A549 (cell line): Measurements from ENCODE around the gene ADAMTS12. TPM values are rescaled to one million over a fixed set of nuclear protein-coding genes. Genes with fewer than 3 reads are reported as not detected.

Experiments used
- ATAC-seq, 2 experiments: fragments of 200-7000 bp in 1 of 2; fragments of >200 bp in 1 of 2; cut with Nextera tagmentation in 1 of 2; cut with Tn5 transposase in 1 of 2; 3 replicates each; pipeline versions ENCODE4 v1.8.0 to v1.9.1; 2018 to 2020; ENCODE audit warnings: mild to moderate bottlenecking in 1 of 2, moderate library complexity in 1 of 2
- CTCF ChIA-PET: fragments of 300-600 bp; sonication (Branson Sonifier 250); formaldehyde crosslinking; extraction: SDS; loops from one replicate; lab custom pipeline; 2021; ENCODE audit warnings: antibody characterized with exemption, inconsistent platforms; lab: Yijun Ruan, JAX
- POLR2A ChIA-PET: fragments of 350-600 bp; formaldehyde crosslinking; extraction: SDS; loops from one replicate; lab custom pipeline; 2021; ENCODE audit warnings: antibody characterized with exemption, inconsistent platforms; lab: Yijun Ruan, JAX
- DNase-seq, 2 experiments: peaks; one replicate each; pipeline versions ENCODE4 v3.0.0 to v3.0.0-alpha.2; 2011 to 2016; ENCODE audit warnings: low read depth in 1 of 2, low spot score in 1 of 2
- FAIRE-seq: peaks from 2 replicates; lab custom pipeline; 2011; peaks lifted over from hg19 to GRCh38; lab: Jason Lieb, UNC
- H3K27ac ChIP-seq, 2 experiments: fragments of >200 bp; sonication (Bioruptor Twin); formaldehyde crosslinking; 3 replicates each; pipeline ENCODE4 v1.5.1; 2016 to 2017
- H3K4me1 ChIP-seq: fragments of >200 bp; sonication (Bioruptor Twin); formaldehyde crosslinking; 3 replicates; pipeline ENCODE4 v1.6.1; 2016
- H3K4me2 ChIP-seq: fragments of >200 bp; sonication (Bioruptor Twin); formaldehyde crosslinking; 3 replicates; pipeline ENCODE4 v1.6.1; 2016
- H3K4me3 ChIP-seq: fragments of >200 bp; sonication (Bioruptor Twin); formaldehyde crosslinking; 3 replicates; pipeline ENCODE4 v1.5.1; 2016
- H3K9me3 ChIP-seq: fragments of >200 bp; sonication (Bioruptor Twin); formaldehyde crosslinking; 3 replicates; pipeline ENCODE4 v1.6.1; 2016
- CBX2 ChIP-seq: fragments of 200-600 bp; sonication (generic); IDR thresholded peaks from 2 replicates; pipeline ENCODE4 v1.6.1; 2016; ENCODE audit warnings: low read depth, mild to moderate bottlenecking, borderline replicate concordance
- CHD2 ChIP-seq: fragments of 150-350 bp; IDR thresholded peaks from 2 replicates; pipeline ENCODE4 v1.6.1; 2014; ENCODE audit warnings: low read length; ENCODE audit not compliant: partially characterized antibody
- CTCF ChIP-seq: fragments of >200 bp; sonication (Bioruptor Twin); formaldehyde crosslinking; IDR thresholded peaks from 3 replicates; pipeline ENCODE4 v1.5.1; 2016
- ELK1 ChIP-seq: fragments of 150-350 bp; IDR thresholded peaks from 2 replicates; pipeline ENCODE4 v1.6.1; 2014; ENCODE audit warnings: low read depth, mild to moderate bottlenecking, low read length
- GATA3 ChIP-seq: IDR thresholded peaks from 2 replicates; pipeline ENCODE4 v1.6.1; 2012; ENCODE audit warnings: borderline replicate concordance
- HDAC2 ChIP-seq: fragments of 200-600 bp; sonication (generic); IDR thresholded peaks from 2 replicates; pipeline ENCODE4 v1.6.1; 2016
- HES2 ChIP-seq: fragments of >200 bp; sonication (Bioruptor Twin); formaldehyde crosslinking; IDR thresholded peaks from 2 replicates; pipeline ENCODE4 v1.6.1; 2016
- KDM1A ChIP-seq: fragments of 200-600 bp; sonication (generic); IDR thresholded peaks from 2 replicates; pipeline ENCODE4 v1.6.1; 2016; ENCODE audit warnings: low read depth, mild to moderate bottlenecking
- KDM5A ChIP-seq: fragments of 200-600 bp; sonication (generic); IDR thresholded peaks from 2 replicates; pipeline ENCODE4 v1.6.1; 2016; ENCODE audit warnings: antibody characterized with exemption, mild to moderate bottlenecking
- PBX3 ChIP-seq: IDR thresholded peaks from 2 replicates; pipeline ENCODE4 v1.6.1; 2012
- RAD21 ChIP-seq, 2 experiments: fragments of >200 bp in 1 of 2; sonication (Bioruptor Twin) in 1 of 2; formaldehyde crosslinking in 1 of 2; IDR thresholded peaks in 1 of 2; conservative IDR thresholded peaks in 1 of 2; 2 replicates in 1 of 2; 3 replicates in 1 of 2; pipeline ENCODE4 v1.6.1; 2012 to 2018; ENCODE audit warnings: inconsistent platforms in 1 of 2
- RCOR1 ChIP-seq: fragments of 150-350 bp; IDR thresholded peaks from 2 replicates; pipeline ENCODE4 v1.6.1; 2014; ENCODE audit warnings: antibody characterized with exemption, low read length, low read depth
- REST ChIP-seq: fragments of 200-600 bp; sonication (generic); IDR thresholded peaks from 2 replicates; pipeline ENCODE4 v1.6.1; 2016; ENCODE audit warnings: antibody characterized with exemption, mild to moderate bottlenecking, moderate library complexity
- SREBF2 ChIP-seq: fragments of 450-650 bp; IDR thresholded peaks from 2 replicates; pipeline ENCODE4 v1.6.1; 2014; ENCODE audit warnings: mild to moderate bottlenecking, moderate library complexity
- ZFP36 ChIP-seq: fragments of 450-650 bp; IDR thresholded peaks from 2 replicates; pipeline ENCODE4 v1.6.1; 2014; ENCODE audit warnings: borderline replicate concordance; ENCODE audit not compliant: partially characterized antibody
- ZNF302 ChIP-seq: fragments of 250-450 bp; sonication (Bioruptor Pico); IDR thresholded peaks from 2 replicates; pipeline ENCODE4 v1.9.0; 2021; ENCODE audit warnings: inconsistent platforms, mild to moderate bottlenecking, moderate library complexity
- WGBS: methylation state at CpG from one replicate; pipeline ENCODE4 v1.1.6; 2017; ENCODE audit errors: missing lambda C conversion rate; 5-methylcytosine and 5-hydroxymethylcytosine counted together
- polyA plus RNA-seq, 4 experiments: library from polyadenylated mRNA; depleted of rRNA in 3 of 4; stranded (reverse); fragments of >200 nt; fragmentation: RNase III in 1 of 4; extraction: RNeasy Plus Mini Kit Qiagen cat#74134 plus additional on column Dnase treatment in 1 of 4; gene quantifications; 2 replicates in 3 of 4; 3 replicates in 1 of 4; pipeline ENCODE4 v1.2.3, GENCODE V29; 2011 to 2017

The ADAMTS12 gene
- polyA plus RNA-seq, 2 of the 4 experiments (the other 2 are of a cell fraction) = 4.8 to 6.8 TPM

GRCh38 chr5:33675958-33676464 is 215.8 kb downstream of the ADAMTS12 start:
- CTCF ChIA-PET = no interaction called here

GRCh38 chr5:33671700-33672291 is 220.0 kb downstream of the ADAMTS12 start:
- DNase-seq (no peak), FAIRE-seq (no peak), ATAC-seq (no peak)
- H3K4me3 ChIP-seq = no peak overlapping the region
- POLR2A ChIA-PET = no interaction called here
- CTCF ChIA-PET = no interaction called here
- no peak overlapping the region for H3K4me2 ChIP-seq
- H3K4me1 ChIP-seq = no peaks in the 10 kb centered on the region
- 44% methylated on average over 1 of the region's 1 CpG for WGBS
- H3K9me3 ChIP-seq = no peaks in the 10 kb centered on the region
- TF ChIP-seq PBX3 (no peak), CTCF (no peak), RAD21 (conservative IDR thresholded peaks at IDR 0.05 in 1 of 2, IDR thresholded peaks at IDR 0.05 in 1 of 2) (no peak), CHD2 (no peak), KDM5A (no peak)
- TF ChIP-seq, all 56 proteins: peak for 0
- no peak overlapping the region for H3K27ac ChIP-seq

More at GRCh38 chr5:33675958-33676464, 215.8 kb downstream of the ADAMTS12 start:
- TF ChIP-seq ZFP36 (no peak), SREBF2 (no peak), KDM1A (no peak), CBX2 (no peak), GATA3 (no peak), ZNF302 (CRISPR knock-in tag) (no peak), HES2 (no peak), HDAC2 (no peak), REST (no peak), ELK1 (no peak), RCOR1 (no peak)
- TF ChIP-seq, all 56 proteins: peak for 0
- WGBS = 32% methylated on average over 3 of the region's 3 CpGs
- Histone ChIP-seq H3K4me1 (no peaks in the 10 kb centered on the region), H3K4me2 (no peak overlapping the region), H3K4me3 (no peak overlapping the region), H3K27ac (no peak overlapping the region), H3K9me3 (no peaks in the 10 kb centered on the region)
- POLR2A ChIA-PET = no interaction called here
- ATAC-seq = no peak
- DNase-seq = no peak
- FAIRE-seq = no peak
